Ascending aorta (tissue), 2 donors: ENCODE measurements around the gene MAP3K21. TPM values are rescaled to one million over a fixed set of nuclear protein-coding genes. Genes with fewer than 3 reads are reported as not detected.

Source experiments
- DNase-seq, 2 donors: peaks; one replicate each; pipeline ENCODE4 v3.0.0-alpha.2; 2019; ENCODE audit warnings: low spot score in 2 of 2
- H3K27ac ChIP-seq, 2 donors: fragments of 200-600 bp; sonication (generic); one replicate each; pipeline ENCODE4 v1.5.1; 2016 to 2017; ENCODE audit warnings: mild to moderate bottlenecking in 1 of 2
- H3K27me3 ChIP-seq: fragments of 200-600 bp; sonication (generic); one replicate; pipeline ENCODE4 v1.5.1; 2017
- H3K36me3 ChIP-seq, 2 donors: fragments of 200-600 bp; sonication (generic); one replicate each; pipeline ENCODE4 v1.5.1; 2016
- H3K4me1 ChIP-seq, 2 donors: fragments of 200-600 bp; sonication (generic); one replicate each; pipeline ENCODE4 v1.5.1; 2016 to 2017; ENCODE audit warnings: mild to moderate bottlenecking in 1 of 2
- H3K4me3 ChIP-seq, 2 donors: fragments of 200-600 bp; sonication (generic); one replicate each; pipeline ENCODE4 v1.5.1; 2016 to 2017; ENCODE audit warnings: mild to moderate bottlenecking in 1 of 2
- H3K9me3 ChIP-seq, 2 donors: fragments of 200-600 bp; sonication (generic); one replicate each; pipeline ENCODE4 v1.5.1; 2016
- intact Hi-C: fragments of 100-400 bp; cut with DNase I; formaldehyde crosslinking; loops from one replicate; pipeline ENCODE4 v1.15.1; 2023
- total RNA-seq: library from RNA; depleted of rRNA; stranded (reverse); fragments of >200 nt; gene quantifications from one replicate; pipeline ENCODE4 v1.1.0, GENCODE V29; 2016
- TF ChIP-seq, protein P1 (sequence below), 3 experiments: fragments of 200-600 bp in 2 of 3; fragments of 450-650 bp in 1 of 3; sonication (generic) in 2 of 3; IDR thresholded peaks; one replicate each; pipeline ENCODE4 v1.5.1; 2016 to 2019; ENCODE audit warnings: antibody characterized with exemption in 3 of 3, mild to moderate bottlenecking in 1 of 3, moderate library complexity in 1 of 3

The MAP3K21 gene
- total RNA-seq, 1 donor from 2014 or later, result 2.6 TPM

DNA sequence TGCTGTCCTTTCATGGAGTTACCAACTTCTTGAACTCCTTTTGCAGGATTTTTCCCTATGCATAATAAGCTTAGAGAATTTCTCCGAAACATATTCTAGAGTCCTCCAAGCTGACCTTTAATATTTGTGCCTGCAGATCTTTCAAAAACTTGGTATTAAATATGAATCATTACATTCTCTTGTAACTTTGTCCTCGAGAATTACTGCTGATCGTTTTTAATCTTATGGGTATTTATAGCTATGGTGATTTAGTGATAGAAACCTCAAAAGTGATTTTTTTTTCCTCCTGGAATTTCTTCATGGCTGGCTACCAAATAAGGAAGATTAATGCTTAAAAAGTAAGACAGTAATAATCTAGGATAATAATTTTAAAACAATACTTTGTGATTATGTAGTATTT is 39.1 kb downstream of the MAP3K21 start:
- Histone ChIP-seq H3K27ac (no peak overlapping the region), H3K4me1 (no peaks in the 10 kb centered on the region), H3K27me3 (no peaks in the 10 kb centered on the region), H3K36me3 (no peaks in the 10 kb centered on the region), H3K4me3 (no peak overlapping the region), H3K9me3 (no peaks in the 10 kb centered on the region)
- TF ChIP-seq, protein P1, sequence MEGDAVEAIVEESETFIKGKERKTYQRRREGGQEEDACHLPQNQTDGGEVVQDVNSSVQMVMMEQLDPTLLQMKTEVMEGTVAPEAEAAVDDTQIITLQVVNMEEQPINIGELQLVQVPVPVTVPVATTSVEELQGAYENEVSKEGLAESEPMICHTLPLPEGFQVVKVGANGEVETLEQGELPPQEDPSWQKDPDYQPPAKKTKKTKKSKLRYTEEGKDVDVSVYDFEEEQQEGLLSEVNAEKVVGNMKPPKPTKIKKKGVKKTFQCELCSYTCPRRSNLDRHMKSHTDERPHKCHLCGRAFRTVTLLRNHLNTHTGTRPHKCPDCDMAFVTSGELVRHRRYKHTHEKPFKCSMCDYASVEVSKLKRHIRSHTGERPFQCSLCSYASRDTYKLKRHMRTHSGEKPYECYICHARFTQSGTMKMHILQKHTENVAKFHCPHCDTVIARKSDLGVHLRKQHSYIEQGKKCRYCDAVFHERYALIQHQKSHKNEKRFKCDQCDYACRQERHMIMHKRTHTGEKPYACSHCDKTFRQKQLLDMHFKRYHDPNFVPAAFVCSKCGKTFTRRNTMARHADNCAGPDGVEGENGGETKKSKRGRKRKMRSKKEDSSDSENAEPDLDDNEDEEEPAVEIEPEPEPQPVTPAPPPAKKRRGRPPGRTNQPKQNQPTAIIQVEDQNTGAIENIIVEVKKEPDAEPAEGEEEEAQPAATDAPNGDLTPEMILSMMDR (IDR thresholded peaks at IDR 0.05), result no peak
- DNase-seq, result no peak
- intact Hi-C loops, result no loop called here

DNA sequence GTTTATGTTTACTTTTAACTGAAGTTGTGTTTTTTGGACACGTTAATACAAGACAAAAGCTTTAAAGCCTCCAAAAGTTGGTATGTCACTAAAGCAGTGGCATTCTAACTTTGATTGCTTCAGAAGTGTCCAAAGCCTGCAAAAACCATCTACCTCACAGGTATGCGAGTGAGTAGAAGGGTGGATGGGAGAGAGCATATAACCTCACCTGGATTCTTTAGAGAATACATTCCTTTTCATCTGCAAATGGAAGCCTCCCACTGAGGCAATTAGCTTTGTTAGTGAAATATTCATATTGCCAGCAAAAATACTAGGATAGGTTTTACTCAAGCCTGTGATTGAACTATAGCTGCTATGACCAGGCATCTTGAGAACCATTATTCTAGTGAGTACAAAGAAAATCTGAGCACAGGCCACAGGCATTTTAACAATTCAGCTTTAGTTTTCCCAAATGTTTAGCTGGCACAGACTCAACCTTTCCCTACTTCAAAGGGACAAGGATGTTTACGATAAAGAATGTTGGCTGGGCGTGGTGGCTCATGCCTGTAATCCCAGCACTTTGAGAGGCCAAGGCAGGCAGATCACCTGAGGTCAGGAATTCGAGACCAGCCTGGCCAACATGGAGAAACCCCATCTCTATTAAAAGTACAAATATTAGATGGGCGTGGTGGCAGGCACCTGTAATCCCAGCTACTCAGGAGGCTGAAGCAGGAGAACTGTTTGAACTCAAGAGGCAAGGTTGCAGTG is 39.7 kb downstream of the MAP3K21 start:
- Histone ChIP-seq H3K27ac (no peak overlapping the region), H3K4me3 (no peak overlapping the region), H3K36me3 (no peaks in the 10 kb centered on the region), H3K27me3 (no peaks in the 10 kb centered on the region), H3K9me3 (no peaks in the 10 kb centered on the region), H3K4me1 (no peaks in the 10 kb centered on the region)
- DNase-seq, result no peak
- intact Hi-C loops, result no loop called here
- TF ChIP-seq, protein P1 (IDR thresholded peaks at IDR 0.05), result no peak

DNA sequence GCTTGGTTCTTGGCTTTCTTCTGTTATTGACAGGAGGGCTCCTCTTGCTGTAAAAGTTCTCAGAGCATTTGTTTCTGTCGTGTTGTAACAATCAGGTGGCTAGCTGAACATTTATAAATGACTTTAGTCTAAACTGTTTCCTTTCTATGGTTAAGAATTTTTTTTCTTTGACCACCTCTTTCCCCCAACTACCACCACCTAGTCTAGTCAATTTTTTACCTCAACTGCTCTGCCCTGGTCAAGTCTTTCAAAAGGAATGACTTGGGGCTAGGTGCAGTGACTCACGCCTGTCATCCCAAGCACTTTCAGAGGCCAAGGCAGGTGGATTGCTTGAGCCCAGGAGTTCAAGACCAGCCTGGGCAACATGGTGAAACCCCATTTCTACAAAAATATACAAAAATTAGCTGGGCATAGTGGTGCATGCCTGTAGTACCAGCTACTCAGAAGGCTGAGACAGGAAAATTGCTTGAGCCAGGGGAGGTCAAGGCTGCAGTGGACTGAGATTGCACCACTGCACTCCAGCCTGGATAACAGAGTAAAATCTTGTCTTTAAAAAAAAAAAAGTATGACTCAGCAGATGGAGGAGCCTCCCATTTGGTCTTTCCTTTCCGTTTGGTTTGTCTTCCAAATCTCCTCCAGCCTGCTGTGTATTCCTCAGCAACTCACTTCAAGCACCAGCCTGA is 40.7 kb downstream of the MAP3K21 start:
- Histone ChIP-seq H3K4me3 (no peak overlapping the region), H3K36me3 (no peaks in the 10 kb centered on the region), H3K27ac (no peak overlapping the region), H3K27me3 (no peaks in the 10 kb centered on the region), H3K9me3 (no peaks in the 10 kb centered on the region), H3K4me1 (no peaks in the 10 kb centered on the region)
- DNase-seq, result no peak
- TF ChIP-seq, protein P1 (IDR thresholded peaks at IDR 0.05), result no peak
- intact Hi-C loops, result no loop called here

DNA sequence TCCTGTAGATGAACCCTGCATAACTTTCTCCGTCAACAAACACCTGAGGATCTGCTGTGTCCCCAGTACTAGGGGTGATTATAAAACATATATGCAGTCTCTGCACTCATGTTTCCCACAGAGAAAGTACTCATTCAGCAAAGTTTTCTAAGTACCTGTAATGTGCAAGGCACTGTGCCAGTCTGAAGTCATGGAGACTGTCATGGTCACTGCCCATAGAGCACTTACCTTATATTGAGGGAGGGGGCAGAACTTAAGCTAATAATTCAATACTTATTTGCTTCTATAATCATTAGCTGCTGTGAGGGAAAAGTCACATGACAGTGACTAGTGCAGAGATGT is 41.2 kb downstream of the MAP3K21 start:
- Histone ChIP-seq H3K36me3 (no peaks in the 10 kb centered on the region), H3K27ac (no peak overlapping the region), H3K4me3 (no peak overlapping the region), H3K27me3 (no peaks in the 10 kb centered on the region), H3K9me3 (no peaks in the 10 kb centered on the region), H3K4me1 (no peaks in the 10 kb centered on the region)
- no peak for DNase-seq
- intact Hi-C loops, result no loop called here
- TF ChIP-seq, protein P1 (IDR thresholded peaks at IDR 0.05), result no peak

DNA sequence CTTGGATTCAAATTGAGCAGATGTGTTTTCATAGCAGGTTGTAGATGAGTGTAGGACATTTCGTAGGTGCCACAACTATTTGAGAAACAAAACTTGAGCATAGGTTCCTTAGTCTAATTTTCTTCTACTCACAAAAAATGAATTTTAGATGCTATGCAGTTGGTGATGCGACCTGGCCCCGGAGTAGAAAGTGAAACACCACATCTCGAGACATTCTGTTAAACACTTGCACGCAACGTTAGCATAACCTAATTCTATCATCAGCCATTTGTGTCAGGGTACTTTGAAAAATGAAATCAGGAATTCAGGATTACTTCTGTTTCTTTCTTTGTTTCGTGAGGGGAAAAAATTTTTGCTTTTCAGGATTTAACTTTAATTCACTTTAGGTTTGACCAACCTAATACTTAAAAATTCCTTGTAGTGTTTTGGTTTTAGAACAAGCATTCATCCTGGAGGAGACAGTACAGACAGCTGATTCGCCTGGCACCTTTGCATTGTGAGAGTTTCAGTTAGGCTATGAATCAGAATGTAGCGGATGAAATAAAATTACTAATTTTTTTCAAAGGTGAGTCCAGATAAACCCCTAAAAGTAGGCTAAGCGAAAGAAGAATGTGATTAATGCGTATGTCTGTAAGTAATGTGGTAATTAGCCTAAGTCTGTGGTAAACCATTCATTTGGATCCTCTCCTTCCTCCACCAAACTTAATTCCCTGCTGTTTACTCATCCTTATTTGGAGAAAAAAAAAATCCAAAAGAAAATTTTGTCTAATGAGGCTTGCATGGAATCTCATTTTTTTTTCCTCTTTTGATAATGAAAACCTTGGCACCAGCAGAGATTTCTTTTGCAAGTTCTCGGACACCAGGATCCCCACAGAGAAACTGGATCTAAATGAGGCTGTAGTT is 44.9 kb downstream of the MAP3K21 start:
- H3K4me3 ChIP-seq, result no peak overlapping the region
- H3K4me1 ChIP-seq, result no peaks in the 10 kb centered on the region
- no peaks in the 10 kb centered on the region for H3K9me3 ChIP-seq

More for the DNA sequence above, 44.9 kb downstream of the MAP3K21 start:
- TF ChIP-seq, protein P1 (IDR thresholded peaks at IDR 0.05), result no peak
- H3K36me3 ChIP-seq, result no peaks in the 10 kb centered on the region
- intact Hi-C loops, result no loop called here
- no peak overlapping the region for H3K27ac ChIP-seq
- no peaks in the 10 kb centered on the region for H3K27me3 ChIP-seq
- DNase-seq, result no peak
